HCT116 (cell line): Measurements from ENCODE around the gene KCNIP3.

Experiments
- ELF1 ChIP-seq: IDR thresholded peaks from 2 replicates; pipeline ENCODE4 v1.6.1; 2012; ENCODE audit warnings: low read depth, borderline replicate concordance
- POLR2AphosphoS5 ChIP-seq: IDR thresholded peaks from 2 replicates; pipeline ENCODE4 v1.6.1; 2011; ENCODE audit warnings: mild to moderate bottlenecking, low read depth, low read length, moderate library complexity

DNA sequence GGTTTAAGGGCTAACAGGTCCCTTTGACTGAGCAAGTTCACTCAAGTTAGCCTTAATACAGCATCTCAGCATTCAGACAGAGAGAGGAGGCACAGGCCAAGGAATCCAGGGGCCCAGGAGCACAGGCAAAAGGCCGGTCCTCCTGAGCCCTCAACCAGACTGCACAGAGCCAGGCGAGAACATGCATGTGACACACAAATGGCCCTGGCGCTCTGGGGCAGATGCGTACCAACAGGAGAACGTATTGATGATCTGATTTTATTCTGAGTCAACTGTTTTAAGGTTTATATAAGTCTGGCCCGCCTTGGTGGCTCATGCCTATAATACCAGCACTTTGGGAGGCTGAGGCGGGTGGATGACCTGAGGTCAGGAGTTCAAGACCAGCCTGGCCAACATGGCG is 34.9 kb downstream of the KCNIP3 start:
- TF ChIP-seq ELF1, result no peak
- TF ChIP-seq POLR2AphosphoS5, result no peak
